WERI-Rb-1 (cell line): ENCODE measurements around the gene URB2.

Experiments used
- DNase-seq: peaks from one replicate; pipeline ENCODE4 v3.0.0-alpha.2; 2020
- H3K27ac ChIP-seq: fragments of 250-450 bp; sonication (Bioruptor Pico); 2 replicates; pipeline ENCODE4 v1.5.1; 2020; ENCODE audit warnings: mild to moderate bottlenecking, moderate library complexity
- H3K27me3 ChIP-seq: fragments of 250-450 bp; sonication (Bioruptor Pico); 2 replicates; pipeline ENCODE4 v1.5.1; 2021; ENCODE audit warnings: mild to moderate bottlenecking, low read depth, moderate library complexity; ENCODE audit not compliant: insufficient read depth, severe bottlenecking
- H3K36me3 ChIP-seq: fragments of 250-450 bp; sonication (Bioruptor Pico); 2 replicates; pipeline ENCODE4 v1.5.1; 2020; ENCODE audit warnings: mild to moderate bottlenecking, moderate library complexity
- H3K4me3 ChIP-seq: 2 replicates; pipeline ENCODE4 v1.5.1; 2011; ENCODE audit warnings: low read depth, mild to moderate bottlenecking, control low read depth, low read length
- H3K9me3 ChIP-seq: fragments of 250-450 bp; sonication (Bioruptor Pico); 2 replicates; pipeline ENCODE4 v1.5.1; 2021; ENCODE audit warnings: mild to moderate bottlenecking, moderate library complexity; ENCODE audit not compliant: severe bottlenecking
- TF ChIP-seq, protein P1 (sequence below): IDR thresholded peaks from 2 replicates; pipeline ENCODE4 v1.5.1; 2011; ENCODE audit warnings: low read depth, mild to moderate bottlenecking, control low read depth, inconsistent platforms, low read length

URB2 gene

DNA sequence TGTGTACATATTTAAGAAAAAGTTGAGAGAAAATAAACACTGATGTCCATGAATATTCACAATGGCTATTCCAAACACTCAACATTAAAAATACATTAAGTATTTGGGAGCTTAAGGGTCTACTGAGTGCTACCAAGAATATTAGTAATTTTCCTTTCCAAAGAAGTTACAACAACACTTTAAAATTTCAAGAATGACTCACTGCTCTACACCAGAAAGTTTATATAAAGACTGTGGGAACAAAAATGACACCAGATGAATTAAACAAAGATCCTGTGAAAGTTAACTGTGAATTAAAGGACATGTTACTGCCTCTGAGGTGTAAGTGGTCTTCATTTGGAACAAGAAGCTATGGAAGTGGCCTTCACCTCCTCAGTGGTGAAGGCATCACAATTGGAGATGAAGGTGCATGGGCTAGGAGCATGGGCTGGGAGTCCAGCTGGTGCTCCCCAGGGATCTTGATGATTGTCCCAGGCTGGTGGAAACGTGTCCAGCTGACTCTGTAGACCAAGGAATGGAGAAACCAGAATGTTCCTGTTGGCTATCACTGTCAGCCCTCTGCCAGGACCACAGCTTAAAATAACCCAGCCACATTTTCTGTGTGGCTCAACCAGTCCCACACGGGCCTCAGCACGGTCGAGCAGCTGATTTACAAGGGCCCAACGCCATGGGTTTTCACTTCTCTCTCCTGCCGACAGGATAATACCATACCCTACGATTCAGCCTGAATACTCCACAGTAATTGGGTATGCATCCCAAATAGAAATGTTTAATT is 28.9 kb upstream of the URB2 start:
- Histone ChIP-seq H3K9me3 (no peaks in the 10 kb centered on the region), H3K27me3 (no peaks in the 10 kb centered on the region), H3K27ac (no peak overlapping the region), H3K36me3 (no peaks in the 10 kb centered on the region; the same call in 1 of the 2 replicates), H3K4me3 (no peak overlapping the region)
- no peak for DNase-seq
- TF ChIP-seq, protein P1, sequence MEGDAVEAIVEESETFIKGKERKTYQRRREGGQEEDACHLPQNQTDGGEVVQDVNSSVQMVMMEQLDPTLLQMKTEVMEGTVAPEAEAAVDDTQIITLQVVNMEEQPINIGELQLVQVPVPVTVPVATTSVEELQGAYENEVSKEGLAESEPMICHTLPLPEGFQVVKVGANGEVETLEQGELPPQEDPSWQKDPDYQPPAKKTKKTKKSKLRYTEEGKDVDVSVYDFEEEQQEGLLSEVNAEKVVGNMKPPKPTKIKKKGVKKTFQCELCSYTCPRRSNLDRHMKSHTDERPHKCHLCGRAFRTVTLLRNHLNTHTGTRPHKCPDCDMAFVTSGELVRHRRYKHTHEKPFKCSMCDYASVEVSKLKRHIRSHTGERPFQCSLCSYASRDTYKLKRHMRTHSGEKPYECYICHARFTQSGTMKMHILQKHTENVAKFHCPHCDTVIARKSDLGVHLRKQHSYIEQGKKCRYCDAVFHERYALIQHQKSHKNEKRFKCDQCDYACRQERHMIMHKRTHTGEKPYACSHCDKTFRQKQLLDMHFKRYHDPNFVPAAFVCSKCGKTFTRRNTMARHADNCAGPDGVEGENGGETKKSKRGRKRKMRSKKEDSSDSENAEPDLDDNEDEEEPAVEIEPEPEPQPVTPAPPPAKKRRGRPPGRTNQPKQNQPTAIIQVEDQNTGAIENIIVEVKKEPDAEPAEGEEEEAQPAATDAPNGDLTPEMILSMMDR, result no peak

DNA sequence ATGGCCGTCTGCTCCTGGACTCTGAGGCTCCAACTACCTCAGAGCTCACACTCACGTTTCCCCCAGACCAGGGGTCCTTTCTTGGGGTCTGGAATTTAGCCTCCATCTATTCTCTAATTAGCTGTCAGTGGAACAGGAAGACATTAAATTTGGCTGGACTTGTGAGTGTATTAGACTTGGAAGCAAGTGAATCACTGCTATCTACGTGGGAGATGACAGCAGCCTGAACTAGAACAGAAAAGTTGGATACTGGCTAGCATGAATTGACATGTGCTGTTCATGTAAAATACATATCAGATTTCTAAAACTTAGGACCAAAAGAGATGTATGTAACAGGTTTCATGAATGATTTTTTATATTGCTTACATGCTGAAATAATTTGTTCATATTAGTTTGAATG is 28.2 kb upstream of the URB2 start:
- TF ChIP-seq, protein P1, result no peak
- no peak for DNase-seq
- no peaks in the 10 kb centered on the region; the same call in 1 of the 2 replicates for H3K36me3 ChIP-seq

DNA sequence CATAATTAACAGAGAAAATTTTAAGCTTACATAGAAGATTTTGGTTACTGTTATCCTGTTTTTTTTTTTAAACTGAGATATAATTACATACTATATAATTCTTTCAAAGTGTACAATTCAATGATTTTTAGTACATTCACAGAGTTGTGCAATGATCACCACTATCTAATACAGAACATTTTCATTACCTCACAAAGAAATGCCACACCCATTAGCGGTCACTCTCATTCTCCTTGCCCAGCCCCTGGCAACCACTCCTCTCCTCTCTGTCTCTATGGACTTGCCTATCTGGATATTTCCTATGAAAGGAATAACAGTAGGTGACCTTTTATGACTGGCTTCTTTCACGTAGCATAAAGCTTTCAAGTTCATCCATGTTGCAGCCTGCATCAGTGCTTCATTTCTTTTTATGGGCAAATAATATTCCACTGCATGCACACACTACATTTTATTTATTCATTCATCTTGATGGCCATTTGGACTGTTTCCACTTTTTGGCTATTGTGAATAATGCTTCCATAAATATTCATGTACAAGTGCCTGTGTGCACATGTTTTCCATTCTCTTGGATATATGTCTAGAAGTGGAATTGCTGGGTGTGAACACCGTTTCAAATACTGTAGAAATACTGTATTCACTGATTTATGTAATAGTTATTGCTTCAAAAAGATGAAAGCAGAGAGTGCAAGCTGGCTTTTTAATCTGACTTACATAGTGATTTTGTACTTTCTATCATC is 26.7 kb upstream of the URB2 start:
- TF ChIP-seq, protein P1, result no peak
- Histone ChIP-seq H3K9me3 (no peaks in the 10 kb centered on the region), H3K36me3 (no peaks in the 10 kb centered on the region; the same call in 1 of the 2 replicates)

More for the DNA sequence above, 28.2 kb upstream of the URB2 start:
- Histone ChIP-seq H3K9me3 (no peaks in the 10 kb centered on the region), H3K4me3 (no peak overlapping the region), H3K27ac (no peak overlapping the region), H3K27me3 (no peaks in the 10 kb centered on the region)

DNA sequence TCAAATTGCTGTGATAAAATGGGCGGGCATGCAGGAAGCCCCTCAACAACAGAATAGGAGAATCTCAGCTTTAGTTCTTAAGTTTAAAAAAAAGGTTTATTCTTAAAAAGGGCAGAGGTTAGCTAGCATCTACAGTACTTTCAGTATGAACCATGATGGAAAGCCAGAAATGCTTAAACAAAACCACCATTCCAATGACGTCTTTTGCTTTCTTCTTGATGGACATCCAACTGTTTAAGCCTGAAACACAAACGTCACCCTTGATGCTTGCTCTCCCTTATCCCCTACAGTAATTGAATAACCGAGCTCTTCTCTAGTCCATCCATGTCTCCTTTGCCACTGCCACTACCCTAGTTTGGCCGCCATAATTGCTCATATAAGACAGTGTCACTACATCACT is 25.8 kb upstream of the URB2 start:
- TF ChIP-seq, protein P1, result no peak
- no peaks in the 10 kb centered on the region; the same call in 1 of the 2 replicates for H3K36me3 ChIP-seq
- H3K4me3 ChIP-seq, result no peak overlapping the region
- H3K27me3 ChIP-seq, result no peaks in the 10 kb centered on the region
- DNase-seq, result no peak
- H3K9me3 ChIP-seq, result no peaks in the 10 kb centered on the region
- no peak overlapping the region for H3K27ac ChIP-seq

More for the DNA sequence above, 26.7 kb upstream of the URB2 start:
- no peak overlapping the region for H3K4me3 ChIP-seq
- H3K27me3 ChIP-seq, result no peaks in the 10 kb centered on the region
- DNase-seq, result no peak
- H3K27ac ChIP-seq, result no peak overlapping the region

DNA sequence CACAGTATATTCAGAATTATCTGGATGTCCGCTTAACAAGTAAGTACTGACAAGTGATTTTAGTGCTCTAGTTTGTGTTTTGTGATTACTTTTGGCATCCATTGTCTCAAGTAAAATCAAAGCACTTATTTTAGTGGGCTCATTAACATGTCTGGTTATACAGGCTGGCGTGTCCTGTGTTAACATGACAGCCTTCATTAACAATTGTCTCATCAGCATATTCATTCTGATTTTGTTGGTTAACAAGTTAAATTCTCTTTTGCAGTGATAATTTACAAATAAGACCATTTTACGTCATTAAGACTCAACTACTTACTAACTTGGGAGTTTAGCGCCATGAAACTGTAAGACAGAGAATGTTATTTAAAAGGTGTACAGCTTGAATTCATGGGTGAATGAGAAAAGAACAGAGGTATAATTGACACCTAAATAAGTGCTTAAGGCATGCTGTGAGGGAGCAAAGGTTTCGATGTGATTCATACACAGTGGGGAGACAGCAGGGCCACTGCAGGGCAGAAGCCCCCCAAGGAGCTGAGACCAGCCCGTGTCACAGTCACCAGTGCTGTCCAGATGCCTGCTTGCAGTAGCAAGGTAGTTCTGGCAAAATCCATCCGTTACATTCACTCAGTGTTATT is 22.6 kb upstream of the URB2 start:
- H3K27ac ChIP-seq, result no peak overlapping the region
- H3K4me3 ChIP-seq, result no peak overlapping the region
- no peaks in the 10 kb centered on the region for H3K27me3 ChIP-seq
- H3K36me3 ChIP-seq, result no peaks in the 10 kb centered on the region; the same call in 1 of the 2 replicates
- TF ChIP-seq, protein P1, result no peak
- no peaks in the 10 kb centered on the region for H3K9me3 ChIP-seq
- DNase-seq, result no peak
